Keratinocyte (primary cell): Measurements from ENCODE around the gene S100A13.
A peak's percentile ranks its signal among the peaks of the same experiment; 100 is the strongest.

ENCODE experiments used
- EZH2 ChIP-seq: IDR thresholded peaks from one replicate; pipeline ENCODE4 v1.6.1; 2012; ENCODE audit warnings: inconsistent platforms, mild to moderate bottlenecking, low read length, moderate library complexity
- TF ChIP-seq, protein P1 (sequence below), 3 experiments: IDR thresholded peaks in 1 of 3; conservative IDR thresholded peaks in 1 of 3; optimal IDR thresholded peaks in 1 of 3; 2 replicates in 2 of 3; 3 replicates in 1 of 3; pipeline versions ENCODE3 to v1.5.1; 2011; ENCODE audit warnings: low read length in 3 of 3, mild to moderate bottlenecking in 3 of 3, moderate library complexity in 2 of 3, control low read depth in 1 of 3, inconsistent platforms in 1 of 3; ENCODE audit not compliant: insufficient read depth in 2 of 3; ENCODE audit errors: extremely low read depth in 1 of 3

DNA sequence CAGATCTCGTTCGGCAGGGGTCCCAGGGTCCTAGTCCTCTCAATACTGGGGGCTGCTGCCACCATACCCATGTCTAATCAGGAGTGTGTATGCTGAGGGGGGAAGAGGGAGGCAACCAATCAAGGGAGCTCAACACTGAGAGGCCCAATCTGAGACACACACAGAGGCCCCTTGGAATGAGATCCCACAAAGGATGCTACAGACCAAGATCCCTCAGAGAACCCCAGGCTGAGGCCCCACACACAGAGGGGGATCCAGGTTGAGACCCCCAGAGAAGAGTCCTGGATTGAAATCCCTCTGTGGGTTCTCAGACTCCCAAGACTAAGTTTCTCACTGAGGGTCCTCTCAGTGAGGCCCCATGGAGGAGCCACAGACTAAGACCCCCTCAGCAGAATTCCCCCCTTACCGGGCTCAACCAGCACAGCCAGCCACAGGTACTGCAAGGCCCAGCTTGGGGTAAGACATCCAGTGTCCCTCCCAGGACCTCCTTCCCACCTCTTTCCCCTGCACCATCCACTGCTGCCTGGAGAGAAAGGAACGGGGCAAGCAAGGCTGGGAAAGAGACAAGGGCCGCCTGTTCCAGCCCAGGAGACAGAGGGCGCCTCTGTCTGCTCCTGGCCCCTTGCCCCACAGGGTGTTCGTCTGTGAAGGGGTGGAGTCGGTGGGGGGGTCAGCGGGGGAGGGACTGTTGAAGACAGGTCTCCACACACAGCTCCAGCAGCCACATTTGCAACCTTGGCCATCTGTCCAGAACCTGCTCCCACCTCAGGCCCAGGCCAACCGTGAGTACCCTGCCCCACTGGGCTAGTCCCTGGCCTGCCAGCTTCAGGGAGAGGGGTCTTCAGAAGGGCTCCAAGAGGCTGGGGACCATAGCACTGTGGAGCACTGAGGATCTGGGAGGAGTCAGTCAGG, 666 bp upstream of the S100A13 start, which contains the start of gene S100A1:
- TF ChIP-seq EZH2 = no peak
- TF ChIP-seq, protein P1, sequence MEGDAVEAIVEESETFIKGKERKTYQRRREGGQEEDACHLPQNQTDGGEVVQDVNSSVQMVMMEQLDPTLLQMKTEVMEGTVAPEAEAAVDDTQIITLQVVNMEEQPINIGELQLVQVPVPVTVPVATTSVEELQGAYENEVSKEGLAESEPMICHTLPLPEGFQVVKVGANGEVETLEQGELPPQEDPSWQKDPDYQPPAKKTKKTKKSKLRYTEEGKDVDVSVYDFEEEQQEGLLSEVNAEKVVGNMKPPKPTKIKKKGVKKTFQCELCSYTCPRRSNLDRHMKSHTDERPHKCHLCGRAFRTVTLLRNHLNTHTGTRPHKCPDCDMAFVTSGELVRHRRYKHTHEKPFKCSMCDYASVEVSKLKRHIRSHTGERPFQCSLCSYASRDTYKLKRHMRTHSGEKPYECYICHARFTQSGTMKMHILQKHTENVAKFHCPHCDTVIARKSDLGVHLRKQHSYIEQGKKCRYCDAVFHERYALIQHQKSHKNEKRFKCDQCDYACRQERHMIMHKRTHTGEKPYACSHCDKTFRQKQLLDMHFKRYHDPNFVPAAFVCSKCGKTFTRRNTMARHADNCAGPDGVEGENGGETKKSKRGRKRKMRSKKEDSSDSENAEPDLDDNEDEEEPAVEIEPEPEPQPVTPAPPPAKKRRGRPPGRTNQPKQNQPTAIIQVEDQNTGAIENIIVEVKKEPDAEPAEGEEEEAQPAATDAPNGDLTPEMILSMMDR (optimal IDR thresholded peaks at IDR 0.05 in 1 of 3, IDR thresholded peaks at IDR 0.05 in 1 of 3, conservative IDR thresholded peaks at IDR 0.05 in 1 of 3; ENCODE audit: extremely low read depth in 1 of 3, insufficient read depth in 2 of 3, low read length in 3 of 3) = peak in 1 of 3 experiments; percentile 35
